Activated T-helper 9 cell treated with anti-CD3 and anti-CD28 coated beads, Interleukin-2, amount 50 U/mL, for 16 hours (primary cell): Measurements from ENCODE around the gene AIM2.
"Not testable (repeated sequence)": the region's sequence is repeated elsewhere in the genome, so short reads cannot be mapped to it uniquely, and the experiment has no call there.

Experiments used
- DNase-seq: peaks from one replicate; pipeline ENCODE4 v3.0.0-alpha.2; 2020; ENCODE audit warnings: low read depth

The AIM2 gene

DNA sequence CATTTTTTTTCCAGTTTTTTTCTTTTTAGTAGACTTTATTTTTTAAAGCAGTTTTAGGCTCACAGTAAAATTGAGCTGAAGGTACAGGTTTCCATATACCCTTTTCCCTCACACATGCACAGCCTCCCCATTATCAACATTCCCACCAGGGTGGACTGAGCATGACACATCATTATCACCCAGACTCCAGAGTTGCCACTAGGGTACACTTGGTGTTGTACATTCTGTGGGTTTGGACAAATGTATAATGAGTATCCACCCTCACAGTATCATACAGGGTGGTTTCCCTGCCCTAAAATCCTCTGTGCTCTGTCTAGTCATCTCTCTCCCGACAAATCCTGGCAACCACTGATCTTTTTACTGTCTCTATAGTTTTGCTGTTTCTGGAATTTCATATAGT, 3.0 kb upstream of the AIM2 start:
- no peak for DNase-seq

- peak; percentile 96 for DNase-seq
These were observed 775 bp upstream of the AIM2 start for GRCh38 chr1:159077120-159077961.

GRCh38 chr1:159071970-159072582, 4.5 kb downstream of the AIM2 start:
- DNase-seq, result no peak

GRCh38 chr1:159068886-159069285, 7.7 kb downstream of the AIM2 start:
- DNase-seq, result no peak

DNA sequence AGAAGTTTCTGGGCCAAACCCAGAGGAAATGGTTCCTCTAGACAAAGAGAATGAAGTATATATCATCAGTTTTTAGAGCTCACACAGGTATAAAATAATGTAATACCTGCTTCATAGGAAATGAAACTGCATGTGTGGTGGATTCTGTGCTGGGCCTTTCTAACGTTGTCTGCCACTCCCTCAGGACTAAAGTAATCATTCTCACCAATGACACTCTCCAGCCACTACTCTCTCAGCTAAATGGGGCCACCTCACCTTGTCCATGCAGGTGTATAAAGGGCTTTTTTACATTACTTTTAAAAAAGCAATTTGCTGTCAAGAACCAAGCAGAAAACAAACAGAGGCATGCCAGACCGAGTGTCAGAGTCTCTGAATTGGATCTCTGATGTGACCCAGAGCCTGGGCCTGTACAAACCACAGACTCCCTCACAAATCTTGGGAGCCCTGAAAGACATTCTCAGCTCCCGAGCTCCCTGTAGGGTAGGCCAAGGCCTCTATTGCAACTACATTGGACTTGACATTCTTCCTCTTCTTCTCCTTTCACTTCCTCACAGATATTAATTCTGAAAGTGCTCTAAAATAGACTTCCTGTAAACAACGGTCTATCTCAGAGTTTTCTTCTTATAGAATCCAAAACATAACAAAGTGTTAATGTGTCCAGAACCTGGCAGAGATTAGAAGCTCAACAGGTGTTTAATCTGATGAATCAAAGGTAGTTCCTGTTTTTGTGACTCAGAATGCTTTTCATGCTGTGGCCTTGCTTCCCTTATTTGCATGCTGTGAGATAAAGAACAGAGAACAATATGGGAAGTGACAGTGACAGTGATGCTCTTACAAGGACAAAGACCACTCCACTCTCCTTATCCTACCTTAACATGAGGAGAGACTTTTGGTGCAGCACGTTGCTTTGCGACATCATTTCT, 8.6 kb downstream of the AIM2 start:
- DNase-seq, result no peak

GRCh38 chr1:159066108-159066507, 10.5 kb downstream of the AIM2 start:
- DNase-seq, result no peak

- DNase-seq, result no peak
These were observed 11.5 kb downstream of the AIM2 start for GRCh38 chr1:159065106-159065505.

- DNase-seq, result no peak
These were observed 17.8 kb downstream of the AIM2 start for GRCh38 chr1:159058751-159059150.

GRCh38 chr1:159056069-159056698, 20.4 kb downstream of the AIM2 start:
- DNase-seq, result no peak

DNA sequence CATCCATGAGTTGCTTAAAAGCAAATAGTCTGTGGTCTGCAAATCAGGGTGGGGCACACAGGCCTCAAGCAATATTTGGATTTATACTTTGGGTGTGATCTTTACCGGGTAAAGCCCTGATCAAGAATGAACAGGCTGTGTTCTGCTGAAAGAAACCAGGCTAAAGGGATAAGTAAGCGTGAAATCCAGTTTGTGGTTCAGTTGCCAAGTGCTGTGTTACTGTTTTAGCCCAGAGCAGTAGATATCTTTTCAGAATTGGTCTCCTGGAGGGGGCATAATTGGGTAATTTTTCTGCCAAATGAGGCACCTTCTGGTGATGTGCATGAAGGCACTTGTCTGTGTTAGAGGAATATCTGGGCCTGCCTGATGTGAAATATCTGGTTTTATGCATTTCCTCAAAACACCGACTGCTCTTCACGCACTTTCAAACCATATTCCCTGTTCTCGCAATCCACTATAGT, 21.4 kb downstream of the AIM2 start:
- no peak for DNase-seq

DNA sequence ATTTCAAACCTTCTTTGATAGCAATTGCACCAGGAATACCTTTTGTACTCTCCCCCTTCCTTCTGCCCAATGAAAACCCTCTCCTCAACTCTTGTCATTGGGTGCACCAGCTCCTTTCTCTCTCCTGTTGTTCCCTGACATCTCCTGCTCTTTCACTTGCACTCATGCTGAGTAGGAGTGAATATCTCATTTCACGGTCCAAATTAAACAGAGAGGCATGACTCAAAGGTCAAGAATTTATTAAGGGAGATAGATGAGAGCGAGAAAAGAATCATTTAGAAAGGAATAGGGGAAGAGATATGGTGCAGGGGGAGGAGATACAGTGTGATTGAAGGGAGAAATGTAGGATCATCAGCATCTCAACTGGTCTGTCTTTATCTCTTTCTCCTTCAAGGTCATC, 22.1 kb downstream of the AIM2 start:
- no peak for DNase-seq

- DNase-seq, result no peak
These were observed 25.1 kb downstream of the AIM2 start for GRCh38 chr1:159051436-159051835.

- DNase-seq, result not testable (repeated sequence)
These were observed 30.1 kb downstream of the AIM2 start for GRCh38 chr1:159046486-159046885.

DNA sequence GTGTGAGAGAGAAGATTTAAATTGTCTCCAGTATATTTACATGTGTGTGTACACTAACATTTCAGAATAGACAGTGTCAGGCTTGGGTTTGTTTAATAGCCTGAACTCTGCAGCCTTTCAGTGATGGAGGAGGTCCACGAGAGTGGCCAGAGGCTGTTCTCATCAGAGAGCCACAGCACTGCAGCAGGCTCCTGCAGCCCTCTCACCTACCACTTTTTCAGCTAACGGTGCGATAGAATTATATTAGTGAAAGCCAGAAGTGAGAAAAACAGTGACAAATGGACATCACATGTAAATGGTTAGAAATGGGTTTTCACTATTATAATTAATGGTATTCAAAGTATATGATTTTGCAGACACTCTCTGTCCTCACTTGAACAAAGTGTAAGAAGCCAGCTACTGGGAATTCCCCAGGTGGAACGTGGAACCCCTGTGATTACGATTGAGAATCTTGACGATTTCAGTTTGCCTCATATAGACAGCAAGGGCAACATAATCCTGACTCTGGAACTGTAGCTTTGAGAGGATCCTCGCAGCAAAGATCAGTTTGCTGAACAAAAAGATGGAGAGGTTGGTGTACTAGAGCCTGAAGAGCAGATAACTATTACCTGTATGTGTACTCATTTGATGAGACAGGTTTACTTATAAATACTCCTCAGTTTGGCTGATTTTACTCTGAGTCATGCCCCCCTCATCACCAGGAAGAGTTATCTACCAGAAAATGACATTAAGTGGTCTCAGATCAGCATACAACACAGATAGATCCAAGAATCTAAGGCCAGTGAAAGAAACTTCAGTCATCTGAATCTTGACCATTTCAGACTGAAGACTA, 35.5 kb downstream of the AIM2 start:
- DNase-seq, result no peak

- DNase-seq, result no peak
These were observed 36.4 kb downstream of the AIM2 start for GRCh38 chr1:159040206-159040605.

DNA sequence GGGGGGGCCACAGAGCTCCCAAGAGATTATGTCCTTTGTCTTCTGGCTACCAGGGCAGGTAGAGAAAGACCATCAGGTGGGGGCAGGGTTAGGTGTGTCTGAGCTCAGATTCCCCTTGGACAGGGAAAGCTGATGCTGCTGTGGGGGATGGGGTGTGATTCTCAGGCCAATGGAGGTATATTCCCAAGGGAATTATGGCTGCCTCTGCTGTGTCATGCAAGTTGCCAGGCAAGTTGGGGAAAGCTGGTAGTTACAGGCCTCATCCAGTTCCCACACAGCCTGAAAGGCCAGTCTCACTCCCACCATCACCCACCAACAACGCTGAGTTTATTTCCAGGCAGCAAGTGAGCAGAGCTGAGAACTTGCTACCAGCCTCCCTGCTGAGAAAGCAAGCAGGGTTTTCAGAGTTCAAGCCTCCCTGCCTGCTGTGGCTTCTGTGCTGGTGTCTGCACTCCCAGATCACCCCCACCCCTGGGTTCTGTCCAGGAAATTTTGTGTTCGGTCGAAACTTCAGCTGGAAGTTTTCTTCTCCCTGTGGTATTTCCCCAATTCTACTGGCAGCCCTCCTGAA, 45.6 kb downstream of the AIM2 start:
- no peak for DNase-seq

DNA sequence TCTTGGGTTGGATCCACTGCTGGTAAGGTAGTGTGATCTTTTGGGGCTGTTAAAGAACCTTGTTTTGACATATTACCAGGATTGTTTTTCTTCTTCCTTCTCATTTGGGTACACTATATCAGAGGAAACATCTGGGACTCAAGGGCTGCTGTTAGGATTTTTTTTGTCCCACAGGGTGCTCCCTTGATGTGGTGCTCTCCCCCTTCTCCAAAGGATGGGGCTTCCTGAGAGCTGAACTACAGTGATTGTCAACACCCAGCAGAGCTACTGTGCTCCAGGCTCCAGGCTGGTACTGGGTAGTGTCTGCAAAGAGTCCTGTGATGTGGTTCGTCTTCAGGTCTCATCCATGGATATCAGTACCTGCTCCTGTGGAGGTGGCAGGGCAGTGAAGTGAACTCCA, 46.3 kb downstream of the AIM2 start:
- no peak for DNase-seq

DNA sequence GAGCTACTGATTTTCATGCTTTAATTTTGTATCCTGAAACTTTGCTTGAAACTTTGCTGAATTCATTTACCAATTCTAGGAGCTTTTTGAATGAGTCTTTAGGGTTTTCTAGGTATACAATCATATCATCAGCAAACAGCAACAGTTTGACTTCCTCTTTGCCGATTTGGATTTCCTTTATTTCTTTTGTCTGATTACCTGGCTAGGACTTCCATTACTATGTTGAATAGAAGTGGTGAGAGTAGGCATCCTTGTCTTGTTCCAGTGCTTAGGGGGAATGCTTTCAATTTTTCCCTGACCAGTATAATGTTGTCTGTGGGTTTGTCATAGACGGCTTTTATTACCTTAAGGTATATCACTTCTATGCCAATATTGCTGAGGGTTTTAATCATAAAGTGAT, 49.7 kb downstream of the AIM2 start:
- DNase-seq, result not testable (repeated sequence)

GRCh38 chr1:159025043-159025442, 51.5 kb downstream of the AIM2 start:
- no peak for DNase-seq

DNA sequence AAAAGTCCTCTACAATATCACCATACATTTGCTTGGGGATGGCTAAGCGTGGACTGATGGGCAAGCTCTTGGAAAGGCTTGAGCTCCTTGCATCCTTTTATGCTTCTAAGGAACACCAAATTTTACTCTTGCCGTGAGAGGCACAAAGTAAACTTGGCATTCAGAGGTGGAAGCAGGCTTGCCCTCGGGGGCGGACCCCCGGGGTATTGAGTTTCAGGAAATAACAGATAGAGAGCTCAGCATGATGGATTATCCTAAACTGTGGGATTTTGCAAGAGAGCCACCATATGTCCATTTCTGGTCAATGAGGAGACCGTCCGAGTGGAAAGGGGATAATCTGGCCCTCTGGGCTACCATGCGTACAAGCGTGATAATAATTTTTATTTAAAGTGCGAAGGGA, 52.8 kb downstream of the AIM2 start:
- no peak for DNase-seq

- DNase-seq, result peak; percentile 46
These were observed 61.1 kb downstream of the AIM2 start for GRCh38 chr1:159015440-159015909.
